NCI-H1105 treated with DMSO at 0.1 percent for 48 hours (cell line): ENCODE data around the gene NUP214.
"Not testable (repeated sequence)": the region's sequence is repeated elsewhere in the genome, so short reads cannot be mapped to it uniquely, and the experiment has no call there.

Experiments used
- DNase-seq: peaks from one replicate; lab custom pipeline; 2025; lab: John Stamatoyannopoulos, UW

NUP214 gene

GRCh38 chr9:131096269-131097125, 28.9 kb upstream of the NUP214 start, which contains the start of gene AIF1L:
AIF1L (plus strand) TSS chr9:131096531; CDS start chr9:131096630, 99 bp downstream.
- peak; percentile 65 for DNase-seq

- DNase-seq, result no peak
Observed at GRCh38 chr9:131097126-131097947, 28.0 kb upstream of the NUP214 start.

GRCh38 chr9:131097948-131098278, 27.5 kb upstream of the NUP214 start:
- DNase-seq, result no peak

GRCh38 chr9:131098391-131099101, 26.8 kb upstream of the NUP214 start:
- DNase-seq, result no peak

- DNase-seq, result no peak
Observed at GRCh38 chr9:131099102-131099606, 26.2 kb upstream of the NUP214 start.

GRCh38 chr9:131099845-131100244, 25.5 kb upstream of the NUP214 start:
- DNase-seq, result not testable (repeated sequence)

- no peak for DNase-seq
Observed at GRCh38 chr9:131100445-131100844, 24.9 kb upstream of the NUP214 start.

GRCh38 chr9:131101207-131101964, 24.0 kb upstream of the NUP214 start:
- no peak for DNase-seq

GRCh38 chr9:131103024-131103423, 22.4 kb upstream of the NUP214 start:
- DNase-seq, result no peak

- no peak for DNase-seq
Observed at GRCh38 chr9:131103535-131103934, 21.9 kb upstream of the NUP214 start.

GRCh38 chr9:131104016-131104740, 21.2 kb upstream of the NUP214 start:
- DNase-seq, result no peak

- no peak for DNase-seq
Observed at GRCh38 chr9:131105952-131106351, 19.4 kb upstream of the NUP214 start.

- DNase-seq, result no peak
Observed at GRCh38 chr9:131107760-131108159, 17.6 kb upstream of the NUP214 start.

GRCh38 chr9:131111186-131111853, 14.1 kb upstream of the NUP214 start:
- DNase-seq, result no peak

- no peak for DNase-seq
Observed at GRCh38 chr9:131111854-131112311, 13.5 kb upstream of the NUP214 start.

- no peak for DNase-seq
Observed at GRCh38 chr9:131112374-131113154, 12.8 kb upstream of the NUP214 start.

GRCh38 chr9:131113655-131114054, 11.7 kb upstream of the NUP214 start:
- no peak for DNase-seq

- DNase-seq, result no peak
Observed at GRCh38 chr9:131114084-131114535, 11.3 kb upstream of the NUP214 start.

GRCh38 chr9:131115360-131115742, 10.0 kb upstream of the NUP214 start:
- DNase-seq, result not testable (repeated sequence)
